Activated CD4-positive, alpha-beta T cell treated with anti-CD3 and anti-CD28 coated beads, Interleukin-10, Interleukin-2, amounts not matched to agents 100 ng/mL and 50 ng/mL, durations not matched to agents 16 hours and 8 hours (primary cell): Measurements from ENCODE around the gene VASH1.

ENCODE experiments used
- DNase-seq: peaks from one replicate; pipeline ENCODE4 v3.0.0-alpha.2; 2020

The VASH1 gene

DNA sequence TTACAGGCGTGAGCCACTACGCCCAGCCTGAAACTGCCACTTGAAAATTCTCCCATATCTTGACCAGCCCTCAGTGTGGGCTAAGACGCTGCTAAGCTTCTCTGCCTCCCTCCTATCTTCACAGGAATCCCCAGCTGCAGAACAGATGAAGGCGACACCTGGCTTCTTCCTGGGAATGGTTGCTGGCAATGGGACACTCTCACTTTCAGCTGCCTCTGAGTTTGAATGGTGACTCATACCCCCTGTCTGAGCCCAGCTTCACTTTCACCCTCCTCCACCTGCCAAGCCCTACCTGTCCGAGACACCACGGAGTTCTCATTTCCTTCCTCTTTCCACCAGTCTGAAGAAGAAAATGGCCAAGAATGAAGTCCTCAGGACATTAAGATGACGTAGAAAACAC, 18.3 kb upstream of the VASH1 start:
- no peak for DNase-seq

DNA sequence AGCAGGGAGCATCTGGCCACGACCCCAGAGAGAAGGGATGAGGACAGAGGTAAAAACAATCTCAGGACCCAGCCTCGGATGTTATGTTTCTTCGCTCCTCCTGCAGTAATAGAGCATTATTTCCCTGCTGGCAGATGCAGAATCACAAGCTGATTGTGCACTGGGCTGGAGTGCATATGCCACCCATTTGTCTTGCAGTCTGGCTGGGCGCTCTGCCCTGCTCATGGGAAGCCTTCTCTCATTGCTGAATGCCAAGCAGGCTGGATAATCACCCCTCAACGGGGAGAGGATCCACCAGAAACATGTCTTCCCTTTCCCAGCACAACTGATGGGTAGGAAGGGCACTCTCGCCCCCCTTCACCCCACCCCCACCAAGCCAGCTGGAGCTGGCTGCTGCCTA, 8.5 kb upstream of the VASH1 start:
- DNase-seq = no peak

DNA sequence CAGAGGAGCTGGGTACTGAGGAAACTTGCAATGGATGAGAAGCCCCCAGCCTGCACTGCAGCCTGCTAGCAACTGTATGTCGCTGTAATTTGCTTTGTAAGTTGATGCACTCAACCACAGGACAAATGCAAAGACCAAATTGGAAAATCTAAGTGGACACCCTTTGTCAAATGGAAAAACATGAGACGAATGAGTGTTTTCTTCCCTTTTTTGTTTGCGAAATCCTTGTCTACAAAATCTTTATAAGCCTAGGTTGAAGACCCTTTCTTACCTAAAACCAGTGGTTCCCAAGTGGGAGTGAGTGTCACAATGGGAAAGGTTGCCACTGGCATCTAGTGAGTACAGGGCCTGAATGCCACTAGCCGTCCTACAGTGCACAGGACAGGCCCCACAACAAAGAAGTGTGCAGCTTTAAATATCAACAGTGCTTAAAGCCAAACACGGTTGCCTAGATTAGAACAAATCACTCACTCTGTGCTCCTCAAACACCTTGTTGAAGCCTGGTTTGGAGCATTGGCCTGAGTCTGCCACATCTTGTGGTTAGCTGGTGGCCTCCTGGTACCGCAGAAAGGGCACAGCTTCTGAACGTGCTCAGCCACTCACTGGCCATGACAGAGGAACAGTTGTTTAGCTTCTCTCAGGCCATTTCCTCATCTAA, 7.6 kb upstream of the VASH1 start:
- DNase-seq = no peak

DNA sequence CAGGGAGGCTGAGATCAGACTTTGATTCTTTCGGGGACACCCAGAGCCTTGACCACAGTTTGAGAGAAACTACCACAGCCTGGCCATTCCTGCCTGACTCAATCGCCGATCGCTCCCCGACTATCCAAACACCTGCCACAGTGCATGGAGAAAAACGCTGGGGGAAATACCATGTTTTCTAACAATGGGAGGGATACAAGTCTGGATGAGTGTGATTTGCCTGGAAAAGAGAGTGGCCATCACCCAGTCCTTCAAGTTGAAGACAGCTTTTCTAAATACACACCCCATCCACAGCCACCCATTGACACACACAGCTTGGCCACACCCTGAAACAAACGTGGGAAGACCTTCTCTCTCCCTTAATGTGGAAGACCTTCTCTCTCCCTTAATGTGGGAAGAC, 6.7 kb upstream of the VASH1 start:
- no peak for DNase-seq

DNA sequence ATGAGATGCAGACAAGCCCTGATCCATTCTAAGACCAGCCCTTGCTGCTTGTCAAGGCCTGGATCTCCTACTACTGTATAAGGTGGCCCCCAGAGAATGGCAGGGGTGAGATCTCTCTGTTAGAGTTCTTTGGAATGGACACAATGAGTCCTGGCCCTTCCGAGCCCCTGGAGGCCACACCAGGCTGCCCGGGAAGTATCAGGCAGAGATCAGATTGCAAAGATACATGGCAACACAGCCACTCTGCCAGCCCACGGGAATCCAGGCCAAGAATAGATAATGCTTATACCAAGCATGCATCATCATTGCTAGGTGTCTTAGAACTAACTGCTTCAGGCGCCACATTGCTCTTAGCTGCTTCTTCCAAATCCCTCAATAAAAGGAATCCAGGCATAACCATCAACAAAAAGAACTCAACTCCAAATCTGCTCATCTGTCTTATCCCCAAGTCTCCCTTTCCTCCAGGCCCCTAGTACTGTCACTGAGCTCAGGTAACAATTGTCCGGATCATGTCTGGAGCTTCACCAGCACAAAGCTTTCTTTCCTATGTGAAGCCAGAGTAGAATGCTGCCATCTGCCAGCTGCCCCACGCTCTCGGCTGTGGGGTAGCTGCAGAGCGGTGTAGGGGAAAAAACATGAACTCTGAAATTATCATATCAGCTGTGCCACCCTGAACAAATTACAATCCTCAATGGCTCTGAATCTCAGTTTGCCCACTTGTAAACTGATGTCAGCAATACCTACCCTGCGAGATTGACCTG, 5.5 kb upstream of the VASH1 start:
- no peak for DNase-seq

DNA sequence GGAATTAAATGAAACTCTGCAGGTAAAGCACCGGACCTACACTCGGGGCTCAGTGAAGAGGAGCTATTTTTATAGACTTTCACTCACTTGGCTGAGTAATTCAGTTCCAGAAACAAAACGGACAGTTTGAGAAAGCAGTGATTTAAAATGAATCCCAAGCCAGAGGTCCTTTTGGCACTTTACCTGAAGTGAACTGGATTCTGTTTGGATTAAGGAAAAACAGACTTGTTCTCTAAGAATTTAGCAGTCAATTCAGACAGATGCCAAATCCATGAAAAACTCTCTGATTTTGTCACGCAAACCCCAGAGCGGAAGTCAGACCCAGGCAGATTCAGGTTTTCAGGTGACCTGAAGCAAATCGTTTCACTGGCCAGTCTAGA, 4.9 kb upstream of the VASH1 start:
- no peak for DNase-seq

DNA sequence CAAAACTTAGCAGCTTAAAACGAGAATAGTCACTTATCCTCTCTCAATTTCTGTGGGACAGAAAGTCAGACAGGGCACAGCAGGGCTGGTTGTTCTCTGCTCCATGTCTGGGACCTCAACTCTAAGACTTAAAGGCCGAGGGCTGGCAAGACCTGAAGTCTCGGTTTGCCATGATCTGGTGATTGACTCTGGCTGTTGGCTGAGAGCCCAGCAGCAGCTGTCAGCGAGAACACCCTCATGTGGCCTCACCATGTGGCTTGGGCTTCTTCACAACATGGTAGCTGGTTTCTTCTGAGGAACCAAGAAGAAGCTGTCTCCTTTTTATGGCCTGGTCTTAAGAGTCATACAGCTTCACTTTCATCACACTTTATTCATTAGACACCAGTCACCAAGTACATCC, 1.7 kb upstream of the VASH1 start:
- DNase-seq = no peak

DNA sequence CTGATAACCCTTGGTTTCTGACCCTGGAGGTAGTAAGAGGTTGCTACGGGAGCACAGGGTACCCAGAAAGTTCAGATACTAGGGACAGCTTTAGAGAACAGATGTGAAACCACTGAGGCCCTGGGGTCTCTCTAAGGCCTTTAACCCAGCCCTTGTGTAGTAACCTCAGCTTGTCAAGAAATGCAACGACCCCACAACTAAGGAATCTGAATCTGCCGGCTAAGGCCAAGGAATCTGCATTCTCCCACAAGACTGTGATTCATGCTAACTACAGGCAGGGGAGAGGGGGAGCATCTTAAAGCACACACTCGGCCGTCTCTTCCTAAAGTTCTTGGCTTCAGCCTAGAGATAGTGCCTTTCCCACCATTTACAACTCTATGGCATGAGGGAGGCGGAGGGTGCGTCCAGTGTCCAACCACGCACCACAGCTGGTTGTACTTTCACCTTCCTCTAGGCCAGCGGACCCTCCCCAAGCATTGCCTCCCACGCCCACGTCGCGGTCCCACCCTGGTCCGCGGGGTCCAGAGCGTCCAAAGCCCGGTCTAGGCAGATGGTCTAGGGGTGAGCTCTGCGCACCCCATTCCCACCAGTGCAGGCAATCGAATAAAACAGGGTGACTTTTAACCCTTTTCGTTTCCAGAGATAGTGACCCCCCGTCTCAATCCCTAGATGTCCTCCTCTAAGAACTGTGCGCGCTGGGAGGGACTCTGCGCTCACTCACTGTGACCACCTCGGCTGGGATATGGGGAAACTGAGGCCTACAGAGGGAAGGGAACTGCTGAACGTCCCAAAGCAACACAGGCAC, 735 bp upstream of the VASH1 start:
- DNase-seq = no peak

DNA sequence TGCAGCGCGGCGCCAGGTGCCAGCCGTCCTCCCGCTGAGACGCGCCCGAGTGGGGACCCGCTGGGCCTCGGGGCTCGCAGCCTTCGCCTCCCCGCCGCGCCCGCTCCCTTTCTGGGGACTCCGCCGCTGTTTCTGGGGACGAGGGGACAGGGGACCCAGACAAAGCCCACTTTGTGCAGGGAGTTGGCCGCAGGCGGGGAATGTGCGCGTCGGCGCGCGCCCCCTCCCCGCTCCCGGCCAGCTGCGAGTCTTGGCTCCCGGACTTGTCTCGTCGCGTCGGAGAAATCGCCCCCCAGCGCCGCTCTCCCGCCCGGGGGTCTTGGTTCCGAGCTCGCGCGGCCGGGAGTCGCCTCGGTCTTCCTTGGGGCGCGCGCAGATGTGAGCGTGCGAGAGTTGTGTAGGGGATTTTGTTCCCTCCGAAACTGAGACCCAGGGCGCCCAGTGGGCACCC, 717 bp downstream of the VASH1 start:
- DNase-seq = no peak

DNA sequence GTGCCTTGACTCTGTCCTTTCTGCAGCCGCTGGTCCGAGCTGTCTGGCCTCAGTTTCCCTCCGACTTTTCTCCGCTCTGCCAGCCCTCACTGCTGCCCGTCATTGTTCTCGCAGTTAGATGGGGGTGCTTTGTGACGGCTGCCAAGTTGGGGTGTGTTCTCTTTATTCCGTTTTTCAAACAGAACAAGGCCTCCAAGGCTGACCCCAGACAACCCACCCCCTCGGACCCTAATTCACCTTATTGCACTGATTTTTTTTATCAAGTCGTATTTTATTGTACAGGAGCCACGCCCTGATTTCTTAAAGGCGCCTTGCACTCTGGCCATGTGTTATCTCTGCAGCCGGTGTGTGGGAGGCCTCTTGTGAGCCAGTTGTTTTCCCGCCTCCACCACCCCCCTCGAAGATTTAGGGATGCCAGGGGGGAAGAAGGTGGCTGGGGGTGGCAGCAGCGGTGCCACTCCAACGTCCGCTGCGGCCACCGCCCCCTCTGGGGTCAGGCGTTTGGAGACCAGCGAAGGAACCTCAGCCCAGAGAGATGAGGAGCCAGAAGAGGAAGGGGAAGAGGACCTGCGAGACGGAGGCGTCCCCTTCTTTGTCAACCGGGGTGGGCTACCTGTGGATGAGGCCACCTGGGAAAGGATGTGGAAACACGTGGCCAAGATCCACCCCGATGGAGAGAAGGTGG, 1.3 kb downstream of the VASH1 start:
- DNase-seq = no peak

DNA sequence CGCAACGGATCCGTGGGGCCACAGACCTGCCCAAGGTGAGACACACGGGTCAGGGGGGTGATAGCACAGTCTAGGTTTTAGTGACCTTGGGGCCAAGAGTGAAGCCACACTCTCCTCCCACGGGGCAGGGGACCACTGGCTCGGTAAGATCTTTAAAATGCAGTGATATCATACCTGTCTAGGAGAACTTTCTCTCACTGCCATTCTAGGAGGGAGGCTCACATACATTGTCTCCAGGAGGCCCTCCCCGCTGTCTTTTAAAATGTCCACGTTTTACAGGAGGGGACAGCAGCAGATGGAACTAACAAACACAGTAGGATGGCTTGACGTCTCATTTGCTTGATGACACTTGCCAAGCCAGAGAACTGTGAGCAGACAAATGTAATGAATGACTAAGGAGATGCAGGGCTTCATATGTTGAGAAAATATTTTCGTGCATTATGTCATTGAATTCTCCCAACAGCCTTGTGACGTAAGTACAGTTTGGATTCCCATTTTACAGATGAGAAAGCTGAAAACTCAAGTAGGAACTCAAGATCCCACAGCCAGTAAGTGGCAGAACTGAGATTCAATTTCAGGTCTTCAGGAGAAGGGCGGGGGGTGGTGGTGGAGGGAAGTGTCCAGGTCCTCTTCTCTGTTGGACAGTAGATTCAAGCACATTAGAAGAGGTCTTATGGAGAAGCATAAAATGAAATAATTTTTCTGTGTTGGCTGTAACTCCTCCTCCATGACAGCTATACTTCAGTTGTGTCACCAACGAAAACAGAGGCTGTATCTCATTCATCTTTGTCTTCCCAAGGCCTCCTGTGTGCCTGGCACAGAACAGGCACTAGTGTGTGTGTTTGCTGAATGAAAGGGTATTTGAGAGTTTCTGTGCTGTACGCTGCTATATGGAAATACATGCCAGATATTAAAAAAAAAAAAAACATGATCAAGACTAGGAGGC, 2.1 kb downstream of the VASH1 start:
- no peak for DNase-seq

DNA sequence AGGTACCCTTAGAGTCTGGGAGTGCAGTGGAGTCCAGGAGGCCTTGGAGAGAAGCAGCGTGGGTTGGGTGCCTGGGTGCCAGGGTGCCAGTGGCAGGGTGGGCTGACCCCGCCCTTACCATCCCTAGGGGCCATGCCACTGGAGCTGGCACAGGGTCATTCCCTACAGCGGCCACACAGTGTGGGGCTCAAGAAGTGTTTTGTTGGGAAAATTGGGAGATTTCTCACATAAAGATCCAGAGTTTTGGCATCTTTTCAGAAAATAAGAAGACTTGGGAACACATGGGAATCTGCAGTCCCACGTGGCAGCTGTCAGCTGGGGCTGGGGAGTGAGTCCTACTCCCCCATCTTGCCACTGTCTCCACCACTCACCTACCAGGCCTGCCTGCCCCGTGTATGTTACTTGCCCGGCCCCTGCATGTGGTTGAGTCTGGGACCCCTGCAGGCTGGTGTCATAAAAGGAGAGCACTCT, 4.2 kb downstream of the VASH1 start:
- no peak for DNase-seq

DNA sequence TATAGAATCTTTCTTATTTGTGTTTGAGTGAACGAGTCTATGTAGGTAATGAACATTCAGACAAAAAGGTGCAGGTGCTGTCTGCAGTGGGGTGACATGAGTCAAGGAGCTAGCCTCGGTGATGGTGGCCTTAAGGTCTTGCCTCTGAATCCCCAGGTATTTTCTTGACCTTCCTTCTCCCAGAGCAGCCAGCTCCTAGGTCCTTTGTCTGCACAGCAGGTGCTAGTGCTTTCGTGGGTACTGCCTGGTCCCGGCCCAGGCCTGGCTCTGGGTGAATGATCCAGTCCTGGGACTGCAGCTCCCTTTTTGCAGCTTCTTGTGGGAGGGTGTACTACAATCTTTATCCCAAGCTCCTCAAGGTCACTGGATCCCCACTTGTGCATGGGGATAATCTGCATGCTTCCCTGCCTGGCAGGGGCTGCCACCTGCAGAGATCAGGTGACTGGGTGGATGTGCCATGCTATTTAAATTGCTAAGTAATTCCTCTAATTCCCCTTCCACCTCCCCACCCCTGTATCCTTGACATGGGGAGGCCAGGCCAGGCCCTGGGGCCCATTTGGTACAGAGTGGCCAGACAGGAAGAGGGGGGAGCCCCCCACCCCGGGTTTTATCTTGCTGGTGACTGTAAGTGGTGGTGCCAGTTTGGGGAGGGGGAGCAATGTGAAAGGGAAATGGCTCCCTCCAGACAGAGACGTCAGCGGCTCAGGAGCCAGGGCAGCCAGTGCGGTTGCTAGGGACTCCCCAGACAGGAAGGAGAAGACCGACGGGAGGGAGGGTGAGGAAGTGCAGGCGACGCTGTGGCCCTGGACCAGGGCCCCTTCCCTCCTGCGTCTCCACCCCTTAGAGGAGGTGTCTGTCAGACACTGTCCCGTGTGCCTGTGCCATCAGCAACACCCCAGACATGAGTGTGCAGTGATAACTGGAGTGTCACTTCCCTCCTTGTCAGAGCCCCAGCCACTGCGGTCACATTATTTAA, 6.7 kb downstream of the VASH1 start:
- DNase-seq = peak; percentile 86

DNA sequence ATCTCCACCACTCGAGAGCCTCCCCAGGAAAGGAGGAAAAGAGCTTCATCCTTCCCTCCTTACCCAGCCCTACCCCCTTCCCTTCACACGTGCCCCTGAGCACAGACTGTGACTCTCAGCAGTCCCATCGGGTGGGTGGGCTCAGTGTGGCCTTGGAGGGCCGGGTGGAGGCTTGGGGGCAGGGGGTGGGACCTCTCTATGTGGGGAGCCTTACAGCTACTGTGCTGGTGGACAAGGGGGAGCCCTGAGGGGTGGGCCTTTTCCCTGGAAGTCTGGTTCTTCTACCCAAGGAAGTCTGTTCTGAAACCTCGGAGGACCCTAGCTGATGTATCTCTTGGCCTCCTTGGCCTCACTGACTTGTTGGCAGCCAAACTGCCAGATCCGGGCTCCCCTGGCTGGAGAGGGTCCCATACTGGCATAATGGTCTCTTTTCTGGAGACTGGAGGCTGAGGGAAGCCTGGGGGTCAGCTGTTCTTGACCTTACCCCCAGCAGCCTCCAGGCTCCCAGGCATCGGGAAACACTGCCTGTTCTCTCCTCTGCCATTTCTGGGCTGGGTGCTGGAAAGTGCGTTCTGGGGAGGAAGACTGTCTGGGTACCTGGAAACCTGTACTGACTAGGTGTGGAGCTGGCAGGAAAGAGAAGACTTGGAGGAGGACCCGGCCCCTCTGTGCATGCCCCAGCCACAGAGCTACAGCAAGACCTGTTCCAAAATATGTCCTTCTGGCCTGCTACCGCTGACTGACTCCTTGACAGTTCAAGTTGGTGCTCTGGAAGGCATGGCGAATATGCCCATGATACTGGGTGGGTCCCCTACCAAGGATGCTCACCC, 7.6 kb downstream of the VASH1 start:
- no peak for DNase-seq

DNA sequence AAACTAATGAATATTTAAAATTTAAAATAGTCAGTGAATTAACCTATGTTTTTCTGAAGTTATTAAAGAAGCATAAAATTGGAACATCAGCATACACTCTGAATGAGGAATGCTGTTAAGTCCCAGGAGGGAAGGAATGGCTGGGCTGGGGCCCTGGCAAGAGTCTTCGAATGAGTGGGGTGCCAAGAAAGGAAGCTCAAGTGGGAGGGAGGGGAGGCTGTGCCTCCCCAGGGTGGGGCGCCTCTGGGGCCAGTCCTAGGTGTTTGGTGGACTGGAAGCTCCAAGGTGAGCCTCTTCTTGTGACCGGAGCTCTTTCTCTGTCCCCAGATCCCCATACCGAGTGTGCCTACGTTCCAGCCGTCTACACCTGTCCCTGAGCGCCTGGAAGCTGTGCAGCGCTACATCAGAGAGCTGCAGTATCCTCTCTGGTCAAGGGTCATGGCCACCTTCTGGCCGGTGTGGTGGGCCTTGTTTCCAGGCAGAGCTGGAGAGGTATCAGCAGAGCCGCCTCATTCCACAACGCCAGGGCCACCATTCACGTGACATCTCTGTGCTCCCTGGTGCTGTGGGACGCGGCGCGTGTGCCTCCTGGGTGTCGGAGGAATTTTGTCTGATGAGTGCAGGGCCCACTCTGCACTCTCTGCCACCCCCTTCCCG, 8.5 kb downstream of the VASH1 start:
- no peak for DNase-seq

DNA sequence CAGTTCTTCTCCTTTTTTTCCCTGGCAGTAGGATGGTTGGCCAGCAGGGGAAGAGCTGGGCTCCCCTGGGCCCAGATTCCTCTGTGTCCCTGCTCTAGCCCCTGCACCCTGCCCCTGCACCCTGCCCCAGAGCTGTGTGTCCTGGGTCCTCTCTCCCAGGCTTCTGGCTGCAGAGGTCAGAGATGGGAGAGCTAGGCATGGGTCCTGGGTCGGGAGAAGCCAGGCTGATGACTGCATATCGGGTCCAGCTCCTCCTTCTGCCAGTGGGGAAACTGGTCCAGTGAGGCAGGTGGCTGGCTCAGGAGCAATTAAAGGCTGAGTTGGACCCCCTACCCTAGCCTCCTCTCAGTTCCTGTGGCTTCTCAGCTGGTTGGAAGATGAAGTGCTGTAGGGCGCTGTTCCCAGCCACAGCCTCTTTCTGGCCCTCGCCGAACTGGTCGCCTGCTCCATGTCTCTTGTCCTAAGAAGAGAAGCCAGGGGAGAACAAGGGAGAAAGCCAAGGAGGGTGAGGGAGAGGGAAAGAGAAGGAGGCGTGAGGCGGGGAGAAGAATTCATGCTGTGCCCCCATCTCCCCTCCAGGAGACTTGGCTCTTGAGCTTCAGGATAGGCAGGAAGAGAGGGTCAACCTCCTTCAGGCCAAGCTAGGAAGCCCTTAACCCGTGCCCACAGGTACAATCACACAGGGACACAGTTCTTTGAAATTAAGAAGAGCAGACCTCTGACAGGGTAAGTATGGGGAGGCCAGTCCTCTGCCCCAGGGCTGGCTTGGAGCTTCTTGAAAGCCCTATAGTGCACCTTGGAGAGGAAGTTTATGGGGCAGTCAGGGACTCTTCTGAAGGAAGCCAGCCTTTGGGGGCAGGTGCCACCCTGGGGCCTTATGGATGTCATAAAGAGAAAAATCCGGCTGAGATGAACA, 9.5 kb downstream of the VASH1 start:
- DNase-seq = no peak

DNA sequence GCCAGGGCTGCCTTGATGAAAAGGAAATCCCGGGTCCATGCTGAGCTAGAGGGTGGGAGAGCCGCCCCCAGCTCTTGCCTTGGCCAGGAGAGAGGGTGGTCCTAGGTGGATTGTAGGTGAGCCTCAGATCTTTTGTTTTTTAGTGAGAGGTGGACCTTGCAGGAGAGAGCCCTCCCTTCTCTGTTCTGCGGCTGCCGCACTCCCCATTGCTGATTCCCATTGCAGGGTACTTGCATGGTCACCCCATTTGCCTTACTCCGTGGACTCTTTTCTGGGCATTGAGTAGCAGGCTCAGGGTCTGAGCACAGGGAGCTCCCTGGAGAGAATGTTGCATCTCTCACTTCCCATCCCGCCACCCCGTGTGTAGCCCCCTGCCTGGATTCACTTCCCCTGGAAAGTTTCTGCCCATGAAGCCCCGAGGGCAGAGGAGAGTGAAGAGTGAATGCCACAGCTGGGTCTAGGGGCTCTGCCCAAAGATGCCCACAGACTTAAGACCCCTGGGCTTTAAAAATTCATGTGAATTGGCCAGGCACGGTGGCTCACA, 10.2 kb downstream of the VASH1 start:
- no peak for DNase-seq
